HG02943 (cell line): Measurements from ENCODE around the gene MZT2B.
"Not testable (repeated sequence)": the region's sequence is repeated elsewhere in the genome, so short reads cannot be mapped to it uniquely, and the experiment has no call there.

Experiments
- ATAC-seq: cut with Tn5 transposase; IDR thresholded peaks from one replicate; pipeline ENCODE4 v1.9.1; 2021; ENCODE audit warnings: mild to moderate bottlenecking, low read depth, moderate library complexity; ENCODE audit not compliant: unreplicated experiment

The MZT2B gene

GRCh38 chr2:130152136-130152815 lies 29.8 kb upstream of the MZT2B start:
- not testable (repeated sequence) for ATAC-seq

GRCh38 chr2:130152816-130153595 lies 29.1 kb upstream of the MZT2B start:
- ATAC-seq, result no peak

GRCh38 chr2:130153721-130154422 lies 28.2 kb upstream of the MZT2B start:
- not testable (repeated sequence) for ATAC-seq

GRCh38 chr2:130154423-130154770 lies 27.7 kb upstream of the MZT2B start:
- ATAC-seq, result not testable (repeated sequence)

GRCh38 chr2:130154773-130155765 lies 27.0 kb upstream of the MZT2B start:
- no peak for ATAC-seq

GRCh38 chr2:130155956-130156623 lies 26.0 kb upstream of the MZT2B start:
- ATAC-seq, result not testable (repeated sequence)

- ATAC-seq, result no peak
Observed at GRCh38 chr2:130156624-130157004, 25.4 kb upstream of the MZT2B start.

- ATAC-seq, result peak; percentile 46
Observed at GRCh38 chr2:130157354-130157753, 24.7 kb upstream of the MZT2B start.

- ATAC-seq, result peak; percentile 80
Observed at GRCh38 chr2:130157825-130158514, 24.1 kb upstream of the MZT2B start.

- ATAC-seq, result no peak
Observed at GRCh38 chr2:130158631-130159030, 23.4 kb upstream of the MZT2B start.

- ATAC-seq, result not testable (repeated sequence)
Observed at GRCh38 chr2:130159376-130159775, 22.7 kb upstream of the MZT2B start.

GRCh38 chr2:130160131-130160530 lies 21.9 kb upstream of the MZT2B start:
- ATAC-seq, result no peak

GRCh38 chr2:130160838-130161705 lies 21.0 kb upstream of the MZT2B start:
- not testable (repeated sequence) for ATAC-seq

- not testable (repeated sequence) for ATAC-seq
Observed at GRCh38 chr2:130162486-130162885, 19.6 kb upstream of the MZT2B start.

- no peak for ATAC-seq
Observed at GRCh38 chr2:130162968-130163367, 19.1 kb upstream of the MZT2B start.

GRCh38 chr2:130165293-130166016 lies 16.6 kb upstream of the MZT2B start:
- no peak for ATAC-seq

- ATAC-seq, result not testable (repeated sequence)
Observed at GRCh38 chr2:130166611-130167010, 15.5 kb upstream of the MZT2B start.
